ENCODE measurements around the gene SYNGAP1.
"Not testable (repeated sequence)": the region's sequence is repeated elsewhere in the genome, so short reads cannot be mapped to it uniquely, and the experiment has no call there.

Gene SYNGAP1

DNA sequence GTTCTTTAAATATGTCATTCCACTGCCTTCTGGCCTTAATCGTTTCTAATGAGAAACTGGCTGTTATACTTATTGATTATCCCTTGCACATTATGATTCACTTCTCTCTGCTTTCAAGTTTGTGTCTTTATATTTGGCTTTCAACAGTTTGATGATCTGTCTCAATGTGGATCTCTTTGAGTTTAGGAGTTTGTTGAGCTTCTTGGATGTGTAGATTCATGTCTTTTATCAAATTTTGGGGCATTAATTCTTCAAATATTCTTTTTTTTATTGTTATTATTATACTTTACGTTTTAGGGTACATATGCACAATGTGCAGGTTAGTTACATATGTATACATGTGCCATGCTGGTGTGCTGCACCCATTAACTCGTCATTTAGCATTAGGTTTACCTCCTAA is 63.8 kb downstream of the SYNGAP1 start:
- no peak overlapping the region for H3K4me3 ChIP-seq (ENCODE audit: low read depth, low read length)
- no peak for TF ChIP-seq CTCF (IDR thresholded peaks at IDR 0.05; ENCODE audit: borderline replicate concordance, insufficient read depth, low read depth, low read length)

DNA sequence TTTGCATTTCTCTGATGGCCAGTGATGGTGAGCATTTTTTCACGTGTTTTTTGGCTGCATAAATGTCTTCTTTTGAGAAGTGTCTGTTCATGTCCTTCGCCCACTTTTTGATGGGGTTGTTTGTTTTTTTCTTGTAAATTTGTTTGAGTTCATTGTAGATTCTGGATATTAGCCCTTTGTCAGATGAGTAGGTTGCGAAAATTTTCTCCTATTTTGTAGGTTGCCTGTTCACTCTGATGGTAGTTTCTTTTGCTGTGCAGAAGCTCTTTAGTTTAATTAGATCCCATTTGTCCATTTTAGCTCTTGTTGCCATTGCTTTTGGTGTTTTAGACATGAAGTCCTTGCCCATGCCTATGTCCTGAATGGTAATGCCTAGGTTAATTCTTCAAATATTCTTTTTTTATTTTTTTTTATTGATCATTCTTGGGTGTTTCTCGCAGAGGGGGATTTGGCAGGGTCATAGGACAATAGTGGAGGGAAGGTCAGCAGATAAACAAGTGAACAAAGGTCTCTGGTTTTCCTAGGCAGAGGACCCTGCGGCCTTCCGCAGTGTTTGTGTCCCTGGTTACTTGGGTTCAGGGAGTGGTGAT is 64.9 kb downstream of the SYNGAP1 start:
- H3K4me3 ChIP-seq (ENCODE audit: low read depth, low read length), result not testable (repeated sequence)

DNA sequence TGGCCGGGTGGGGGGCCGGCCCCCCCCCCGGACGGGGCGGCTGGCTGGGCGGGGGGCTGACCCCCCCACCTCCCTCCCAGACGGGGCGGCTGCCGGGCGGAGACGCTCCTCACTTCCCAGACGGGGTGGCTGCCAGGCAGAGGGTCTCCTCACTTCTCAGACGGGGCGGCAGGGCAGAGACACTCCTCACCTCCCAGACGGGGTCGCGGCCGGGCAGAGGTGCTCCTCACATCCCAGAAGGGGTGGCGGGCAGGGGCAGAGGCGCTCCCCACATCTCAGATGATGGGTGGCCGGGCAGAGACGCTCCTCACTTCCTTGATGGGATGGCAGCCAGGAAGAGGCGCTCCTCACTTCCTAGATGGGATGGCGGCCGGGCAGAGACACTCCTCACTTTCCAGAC is 65.8 kb downstream of the SYNGAP1 start:
- H3K4me3 ChIP-seq (ENCODE audit: low read depth, low read length), result not testable (repeated sequence)

- H3K4me3 ChIP-seq (ENCODE audit: low read depth, low read length), result no peak overlapping the region
- no peak for TF ChIP-seq CTCF (IDR thresholded peaks at IDR 0.05; ENCODE audit: borderline replicate concordance, insufficient read depth, low read depth, low read length)
These were observed 68.5 kb downstream of the SYNGAP1 start for GRCh38 chr6:33488339-33488738.

GRCh38 chr6:33490198-33490597 is 70.3 kb downstream of the SYNGAP1 start:
- TF ChIP-seq CTCF (IDR thresholded peaks at IDR 0.05; ENCODE audit: borderline replicate concordance, insufficient read depth, low read depth, low read length), result no peak
- H3K4me3 ChIP-seq (ENCODE audit: low read depth, low read length), result no peak overlapping the region

DNA sequence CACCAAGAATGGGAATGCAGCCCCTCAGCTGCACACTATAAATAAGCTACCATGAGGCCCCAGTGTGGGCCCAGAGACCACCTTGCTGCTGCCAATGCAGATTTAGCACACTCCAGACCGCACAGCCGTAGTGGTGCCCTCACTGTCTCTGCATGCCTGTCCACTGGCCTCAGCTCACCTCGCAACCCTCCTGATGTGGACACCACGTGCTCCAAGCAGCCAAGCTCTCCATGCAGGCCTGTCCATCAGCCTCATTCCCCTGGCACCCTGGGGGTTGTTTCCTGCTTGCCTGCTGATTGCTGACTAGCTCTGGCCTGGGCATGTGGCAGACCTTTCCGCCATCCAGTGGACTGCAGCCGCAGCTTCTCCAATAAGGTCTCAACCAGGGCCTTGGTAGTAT is 70.8 kb downstream of the SYNGAP1 start:
- no peak overlapping the region for H3K4me3 ChIP-seq (ENCODE audit: low read depth, low read length)
- TF ChIP-seq CTCF (IDR thresholded peaks at IDR 0.05; ENCODE audit: borderline replicate concordance, insufficient read depth, low read depth, low read length), result no peak

- H3K4me3 ChIP-seq (ENCODE audit: low read depth, low read length), result no peak overlapping the region
- no peak for TF ChIP-seq CTCF (IDR thresholded peaks at IDR 0.05; ENCODE audit: borderline replicate concordance, insufficient read depth, low read depth, low read length)
These were observed 72.2 kb downstream of the SYNGAP1 start for GRCh38 chr6:33492093-33492492.

GRCh38 chr6:33497157-33497556 is 77.3 kb downstream of the SYNGAP1 start:
- H3K4me3 ChIP-seq (ENCODE audit: low read depth, low read length), result no peak overlapping the region
- TF ChIP-seq CTCF (IDR thresholded peaks at IDR 0.05; ENCODE audit: borderline replicate concordance, insufficient read depth, low read depth, low read length), result no peak
